HCT116 (cell line): ENCODE measurements around the gene CCR7.

Source experiments
- EGR1 ChIP-seq: IDR thresholded peaks from 2 replicates; pipeline ENCODE4 v1.6.1; 2012; ENCODE audit warnings: low read depth
- EZH2phosphoT487 ChIP-seq: fragments of 200-600 bp; IDR thresholded peaks from 2 replicates; pipeline ENCODE4 v1.6.1; 2018; ENCODE audit warnings: antibody characterized with exemption, borderline replicate concordance
- JUND ChIP-seq: IDR thresholded peaks from 2 replicates; pipeline ENCODE4 v1.6.1; 2012
- POLR2A ChIP-seq: IDR thresholded peaks from 2 replicates; pipeline ENCODE4 v1.7.0; 2011; ENCODE audit warnings: borderline replicate concordance; ENCODE audit not compliant: insufficient read depth, insufficient read length; ENCODE audit errors: extremely low read depth
- SIN3A ChIP-seq: IDR thresholded peaks from 2 replicates; pipeline ENCODE4 v1.6.1; 2012; ENCODE audit warnings: low read depth
- ZNF274 ChIP-seq: fragments of 200-500 bp; sonication (Bioruptor generic); IDR thresholded peaks from 2 replicates; pipeline ENCODE4 v1.6.1; 2014; ENCODE audit warnings: mild to moderate bottlenecking, low read depth, low read length, inconsistent platforms
- TF ChIP-seq, protein P1 (sequence below): IDR thresholded peaks from 2 replicates; pipeline ENCODE4 v1.6.1; 2012; ENCODE audit warnings: low read depth
- TF ChIP-seq, protein P2 (sequence below), 3 experiments: fragments of 200-600 bp in 1 of 3; sonication (generic) in 1 of 3; IDR thresholded peaks in 2 of 3; conservative IDR thresholded peaks in 1 of 3; 2 replicates each; pipeline ENCODE4 v1.5.1; 2012 to 2017; ENCODE audit warnings: low read depth in 2 of 3, low read length in 2 of 3, antibody characterized with exemption in 1 of 3, borderline replicate concordance in 1 of 3, control low read depth in 1 of 3, mild to moderate bottlenecking in 1 of 3, mixed read lengths in 1 of 3, mixed run types in 1 of 3, moderate library complexity in 1 of 3; ENCODE audit not compliant: insufficient read depth in 1 of 3

DNA sequence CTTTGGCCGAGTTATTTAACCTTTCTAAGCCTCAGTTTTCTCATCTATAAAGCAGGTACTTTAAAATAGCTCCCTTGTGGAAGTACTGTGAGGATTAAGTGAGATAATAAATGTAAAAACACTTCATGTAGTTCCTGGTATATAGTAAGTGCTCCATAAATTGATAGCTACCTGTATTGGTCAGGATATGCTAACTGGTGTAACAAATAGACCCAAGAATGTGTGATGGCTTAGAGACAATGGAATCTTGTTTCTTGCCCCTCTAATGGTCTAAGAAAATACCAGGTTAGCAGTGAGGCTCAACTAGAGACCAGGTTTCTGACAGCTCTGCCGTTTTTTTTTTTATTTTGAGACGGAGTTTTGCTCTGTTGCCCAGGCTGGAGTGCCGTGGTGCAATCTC lies 29.8 kb downstream of the CCR7 start:
- TF ChIP-seq EZH2phosphoT487: no peak
- TF ChIP-seq EGR1: no peak
- TF ChIP-seq SIN3A: no peak
- TF ChIP-seq POLR2A: no peak
- TF ChIP-seq JUND: no peak
- TF ChIP-seq, protein P1, sequence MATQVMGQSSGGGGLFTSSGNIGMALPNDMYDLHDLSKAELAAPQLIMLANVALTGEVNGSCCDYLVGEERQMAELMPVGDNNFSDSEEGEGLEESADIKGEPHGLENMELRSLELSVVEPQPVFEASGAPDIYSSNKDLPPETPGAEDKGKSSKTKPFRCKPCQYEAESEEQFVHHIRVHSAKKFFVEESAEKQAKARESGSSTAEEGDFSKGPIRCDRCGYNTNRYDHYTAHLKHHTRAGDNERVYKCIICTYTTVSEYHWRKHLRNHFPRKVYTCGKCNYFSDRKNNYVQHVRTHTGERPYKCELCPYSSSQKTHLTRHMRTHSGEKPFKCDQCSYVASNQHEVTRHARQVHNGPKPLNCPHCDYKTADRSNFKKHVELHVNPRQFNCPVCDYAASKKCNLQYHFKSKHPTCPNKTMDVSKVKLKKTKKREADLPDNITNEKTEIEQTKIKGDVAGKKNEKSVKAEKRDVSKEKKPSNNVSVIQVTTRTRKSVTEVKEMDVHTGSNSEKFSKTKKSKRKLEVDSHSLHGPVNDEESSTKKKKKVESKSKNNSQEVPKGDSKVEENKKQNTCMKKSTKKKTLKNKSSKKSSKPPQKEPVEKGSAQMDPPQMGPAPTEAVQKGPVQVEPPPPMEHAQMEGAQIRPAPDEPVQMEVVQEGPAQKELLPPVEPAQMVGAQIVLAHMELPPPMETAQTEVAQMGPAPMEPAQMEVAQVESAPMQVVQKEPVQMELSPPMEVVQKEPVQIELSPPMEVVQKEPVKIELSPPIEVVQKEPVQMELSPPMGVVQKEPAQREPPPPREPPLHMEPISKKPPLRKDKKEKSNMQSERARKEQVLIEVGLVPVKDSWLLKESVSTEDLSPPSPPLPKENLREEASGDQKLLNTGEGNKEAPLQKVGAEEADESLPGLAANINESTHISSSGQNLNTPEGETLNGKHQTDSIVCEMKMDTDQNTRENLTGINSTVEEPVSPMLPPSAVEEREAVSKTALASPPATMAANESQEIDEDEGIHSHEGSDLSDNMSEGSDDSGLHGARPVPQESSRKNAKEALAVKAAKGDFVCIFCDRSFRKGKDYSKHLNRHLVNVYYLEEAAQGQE: no peak
- TF ChIP-seq, protein P2, sequence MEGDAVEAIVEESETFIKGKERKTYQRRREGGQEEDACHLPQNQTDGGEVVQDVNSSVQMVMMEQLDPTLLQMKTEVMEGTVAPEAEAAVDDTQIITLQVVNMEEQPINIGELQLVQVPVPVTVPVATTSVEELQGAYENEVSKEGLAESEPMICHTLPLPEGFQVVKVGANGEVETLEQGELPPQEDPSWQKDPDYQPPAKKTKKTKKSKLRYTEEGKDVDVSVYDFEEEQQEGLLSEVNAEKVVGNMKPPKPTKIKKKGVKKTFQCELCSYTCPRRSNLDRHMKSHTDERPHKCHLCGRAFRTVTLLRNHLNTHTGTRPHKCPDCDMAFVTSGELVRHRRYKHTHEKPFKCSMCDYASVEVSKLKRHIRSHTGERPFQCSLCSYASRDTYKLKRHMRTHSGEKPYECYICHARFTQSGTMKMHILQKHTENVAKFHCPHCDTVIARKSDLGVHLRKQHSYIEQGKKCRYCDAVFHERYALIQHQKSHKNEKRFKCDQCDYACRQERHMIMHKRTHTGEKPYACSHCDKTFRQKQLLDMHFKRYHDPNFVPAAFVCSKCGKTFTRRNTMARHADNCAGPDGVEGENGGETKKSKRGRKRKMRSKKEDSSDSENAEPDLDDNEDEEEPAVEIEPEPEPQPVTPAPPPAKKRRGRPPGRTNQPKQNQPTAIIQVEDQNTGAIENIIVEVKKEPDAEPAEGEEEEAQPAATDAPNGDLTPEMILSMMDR (IDR thresholded peaks at IDR 0.05 in 2 of 3, conservative IDR thresholded peaks at IDR 0.05 in 1 of 3; ENCODE audit: borderline replicate concordance in 1 of 3, insufficient read depth in 1 of 3, low read depth in 2 of 3, low read length in 2 of 3): no peak
- no peak for TF ChIP-seq ZNF274
